HG03280 (cell line): ENCODE results near the gene ZNF607.

Experiments used
- ATAC-seq: cut with Tn5 transposase; IDR thresholded peaks from one replicate; pipeline ENCODE4 v1.9.1; 2021; ENCODE audit warnings: mild to moderate bottlenecking, moderate library complexity; ENCODE audit not compliant: unreplicated experiment

ZNF607 gene

GRCh38 chr19:37654629-37655300, 64.8 kb downstream of the ZNF607 start:
- ATAC-seq, result peak; percentile 31

- no peak for ATAC-seq
Measured at GRCh38 chr19:37654118-37654517, 65.4 kb downstream of the ZNF607 start.
